ENCODE results near the gene SPATA31C1. TPM values are rescaled to one million over a fixed set of nuclear protein-coding genes. Genes with fewer than 3 reads are reported as not detected.
"Not testable (repeated sequence)": the region's sequence is repeated elsewhere in the genome, so short reads cannot be mapped to it uniquely, and the experiment has no call there.

Gene SPATA31C1
- total and polyA plus RNA-seq, 2 donors (not counting 1 experiment from before 2014, with no cell fraction given): not detected

DNA sequence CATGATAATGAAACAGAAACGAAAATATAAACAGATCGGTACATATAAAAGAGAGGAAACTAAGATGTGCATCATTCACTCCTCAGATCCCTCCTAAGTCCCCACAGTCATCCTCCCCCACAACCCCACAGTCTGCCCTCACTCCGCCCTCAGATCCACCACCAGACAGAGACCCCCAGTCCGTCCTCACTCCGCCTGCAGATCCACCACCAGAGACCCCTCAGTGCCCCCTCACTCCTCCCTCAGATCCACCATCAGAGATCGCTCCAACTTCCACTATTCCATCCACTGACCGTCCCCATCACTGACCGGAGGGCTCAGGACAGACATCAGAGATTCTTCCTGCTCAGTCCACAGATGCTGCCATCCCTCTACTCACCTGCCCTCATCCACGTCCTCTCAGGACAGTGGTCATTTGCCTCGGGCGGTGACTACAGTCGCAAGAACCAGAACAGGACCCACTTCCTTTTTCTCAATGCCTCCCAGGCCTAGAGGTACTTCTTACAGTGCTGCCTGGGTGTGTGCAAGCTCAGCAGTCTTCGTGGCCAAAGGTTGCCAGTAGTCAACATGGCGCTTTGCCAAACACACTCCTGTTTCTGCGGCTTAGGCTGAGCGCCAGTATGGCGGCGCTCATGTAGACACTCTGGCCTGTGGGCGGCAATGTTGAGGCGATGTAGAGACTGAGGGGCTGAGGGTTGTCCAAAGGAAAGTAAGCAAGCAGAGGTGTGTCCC is 8.3 kb upstream of the SPATA31C1 start:
- Mint-ChIP-seq H3K27me3 (no peaks in the 10 kb centered on the region), H3K4me3 (no peak overlapping the region), H3K27ac (no peak overlapping the region), H3K9me3 (ENCODE audit: insufficient read depth) (peaks cover 2% of the 10 kb centered on the region), H3K4me1 (no peaks in the 10 kb centered on the region)
- DNase-seq (no peak), ATAC-seq (ENCODE audit: low read depth) (no peak)
- H4K20me1 ChIP-seq (ENCODE audit: control insufficient read depth, insufficient read depth, low read length, poor library complexity, severe bottlenecking): no peaks in the 10 kb centered on the region
- H3K4me2 ChIP-seq (replicated peaks; ENCODE audit: low read depth, low read length, poor library complexity, severe bottlenecking): no peak overlapping the region
- H3K79me2 ChIP-seq (ENCODE audit: control insufficient read depth, insufficient read depth, low read length): no peaks in the 10 kb centered on the region
- no peaks in the 10 kb centered on the region for H3K4me1 ChIP-seq (ENCODE audit: control insufficient read depth in 2 of 2, insufficient read depth in 2 of 2, low read length in 2 of 2)
- no peak overlapping the region for H3K4me3 ChIP-seq (ENCODE audit: control extremely low read depth in 1 of 5, extremely low read depth in 1 of 5, insufficient read depth in 1 of 5, low read depth in 2 of 5, low read length in 4 of 5)
- H3K36me3 ChIP-seq (replicated peaks in 1 of 2; ENCODE audit: control extremely low read depth in 1 of 2, control insufficient read depth in 1 of 2, extremely low read depth in 1 of 2, insufficient read depth in 2 of 2, low read length in 1 of 2): no peaks in the 10 kb centered on the region
- ChIA-PET CTCF (no interaction called here), POLR2A (no interaction called here)
- H2AFZ ChIP-seq (ENCODE audit: insufficient read depth, low read depth, low read length, poor library complexity, severe bottlenecking): no peak overlapping the region
- H3K9ac ChIP-seq (ENCODE audit: low read length): no peak overlapping the region
- WGBS (ENCODE audit: insufficient coverage): 98% methylated on average over 16 of the region's 20 CpGs
- H3K27ac ChIP-seq (ENCODE audit: low read length in 2 of 2): no peak overlapping the region
- no peaks in the 10 kb centered on the region for H3K27me3 ChIP-seq (replicated peaks in 1 of 4; ENCODE audit: control extremely low read depth in 1 of 4, control insufficient read depth in 3 of 4, insufficient read depth in 4 of 4, low read length in 3 of 4)
- peaks cover 0 to 3% (median 0%) of the 10 kb centered on the region in 3 donors for H3K9me3 ChIP-seq (ENCODE audit: control extremely low read depth in 1 of 3, control insufficient read depth in 2 of 3, insufficient read depth in 1 of 3, low read length in 2 of 3)
- intact Hi-C loops (cut with micrococcal nuclease): no loop called here
- TF ChIP-seq EZH2 (IDR thresholded peaks at IDR 0.05; ENCODE audit: borderline replicate concordance, insufficient read depth, low read depth, low read length, poor library complexity, severe bottlenecking) (no peak), CTCF (IDR thresholded peaks at IDR 0.05) (no peak)

GRCh38 chr9:87910821-87911220 is 6.9 kb upstream of the SPATA31C1 start:
- Histone ChIP-seq H3K27ac (ENCODE audit: low read length in 2 of 2) (no peak overlapping the region), H3K4me2 (replicated peaks; ENCODE audit: low read depth, low read length, poor library complexity, severe bottlenecking) (no peak overlapping the region), H2AFZ (ENCODE audit: insufficient read depth, low read depth, low read length, poor library complexity, severe bottlenecking) (no peak overlapping the region), H3K27me3 (replicated peaks in 1 of 4; ENCODE audit: control extremely low read depth in 1 of 4, control insufficient read depth in 3 of 4, insufficient read depth in 4 of 4, low read length in 3 of 4) (no peaks in the 10 kb centered on the region), H3K79me2 (ENCODE audit: control insufficient read depth, insufficient read depth, low read length) (no peaks in the 10 kb centered on the region), H3K9me3 (ENCODE audit: control extremely low read depth in 1 of 3, control insufficient read depth in 2 of 3, insufficient read depth in 1 of 3, low read length in 2 of 3) (peaks cover 0 to 3% (median 0%) of the 10 kb centered on the region in 3 donors), H3K4me1 (ENCODE audit: control insufficient read depth in 2 of 2, insufficient read depth in 2 of 2, low read length in 2 of 2) (no peaks in the 10 kb centered on the region), H3K36me3 (replicated peaks in 1 of 2; ENCODE audit: control extremely low read depth in 1 of 2, control insufficient read depth in 1 of 2, extremely low read depth in 1 of 2, insufficient read depth in 2 of 2, low read length in 1 of 2) (no peaks in the 10 kb centered on the region), H3K4me3 (ENCODE audit: control extremely low read depth in 1 of 5, extremely low read depth in 1 of 5, insufficient read depth in 1 of 5, low read depth in 2 of 5, low read length in 4 of 5) (no peak overlapping the region), H3K9ac (ENCODE audit: low read length) (no peak overlapping the region), H4K20me1 (ENCODE audit: control insufficient read depth, insufficient read depth, low read length, poor library complexity, severe bottlenecking) (no peaks in the 10 kb centered on the region)
- H3K27me3 Mint-ChIP-seq: no peaks in the 10 kb centered on the region
- H3K9me3 Mint-ChIP-seq (ENCODE audit: insufficient read depth): peaks cover 2% of the 10 kb centered on the region
- ATAC-seq (ENCODE audit: low read depth) (no peak), DNase-seq (no peak)
- whole genome bisulfite sequencing (ENCODE audit: insufficient coverage): no CpG with 5 or more reads among the region's 3 CpGs
- CTCF ChIA-PET: no interaction called here
- no peak overlapping the region for H3K4me3 Mint-ChIP-seq
- no peaks in the 10 kb centered on the region for H3K4me1 Mint-ChIP-seq
- intact Hi-C loops (cut with micrococcal nuclease): no loop called here
- POLR2A ChIA-PET: no interaction called here
- TF ChIP-seq CTCF (IDR thresholded peaks at IDR 0.05): no peak
- TF ChIP-seq EZH2 (IDR thresholded peaks at IDR 0.05; ENCODE audit: borderline replicate concordance, insufficient read depth, low read depth, low read length, poor library complexity, severe bottlenecking): no peak
- H3K27ac Mint-ChIP-seq: no peak overlapping the region

- H3K9me3 Mint-ChIP-seq (ENCODE audit: insufficient read depth); H3K27me3 Mint-ChIP-seq; intact Hi-C loops (cut with micrococcal nuclease): not testable (repeated sequence)
Observed at GRCh38 chr9:87919013-87919412, 1.3 kb downstream of the SPATA31C1 start.

More at GRCh38 chr9:87919013-87919412, 1.3 kb downstream of the SPATA31C1 start:
- H3K4me3 Mint-ChIP-seq; H3K4me1 ChIP-seq (ENCODE audit: control insufficient read depth in 2 of 2, insufficient read depth in 2 of 2, low read length in 2 of 2); ATAC-seq (ENCODE audit: low read depth); H3K79me2 ChIP-seq (ENCODE audit: control insufficient read depth, insufficient read depth, low read length); H3K9ac ChIP-seq (ENCODE audit: low read length); H2AFZ ChIP-seq (ENCODE audit: insufficient read depth, low read depth, low read length, poor library complexity, severe bottlenecking); H3K27ac ChIP-seq (ENCODE audit: low read length in 2 of 2); H3K4me2 ChIP-seq (replicated peaks; ENCODE audit: low read depth, low read length, poor library complexity, severe bottlenecking); H3K9me3 ChIP-seq (ENCODE audit: control extremely low read depth in 1 of 3, control insufficient read depth in 2 of 3, insufficient read depth in 1 of 3, low read length in 2 of 3); H3K27ac Mint-ChIP-seq; H4K20me1 ChIP-seq (ENCODE audit: control insufficient read depth, insufficient read depth, low read length, poor library complexity, severe bottlenecking); CTCF ChIA-PET; POLR2A ChIA-PET; H3K36me3 ChIP-seq (replicated peaks in 1 of 2; ENCODE audit: control extremely low read depth in 1 of 2, control insufficient read depth in 1 of 2, extremely low read depth in 1 of 2, insufficient read depth in 2 of 2, low read length in 1 of 2); H3K27me3 ChIP-seq (replicated peaks in 1 of 4; ENCODE audit: control extremely low read depth in 1 of 4, control insufficient read depth in 3 of 4, insufficient read depth in 4 of 4, low read length in 3 of 4); H3K4me1 Mint-ChIP-seq; DNase-seq; H3K4me3 ChIP-seq (ENCODE audit: control extremely low read depth in 1 of 5, extremely low read depth in 1 of 5, insufficient read depth in 1 of 5, low read depth in 2 of 5, low read length in 4 of 5): not testable (repeated sequence)
- 48% methylated on average over 7 of the region's 13 CpGs for WGBS (ENCODE audit: insufficient coverage)
